Measurements from ENCODE around the gene PRKX.

GRCh38 chrX:3576886-3577501 lies 136.5 kb downstream of the PRKX start:
- TF ChIP-seq ZNF362 (tag by site-specific recombination; IDR thresholded peaks at IDR 0.05) (no peak), ZNF449 (tag by site-specific recombination; IDR thresholded peaks at IDR 0.05) (no peak), CTCF (tag by site-specific recombination; IDR thresholded peaks at IDR 0.05) (no peak), ZBTB44 (tag by site-specific recombination; IDR thresholded peaks at IDR 0.05) (no peak), KLF9 (tag by site-specific recombination; IDR thresholded peaks at IDR 0.05; ENCODE audit: low read depth) (no peak), ZBTB11 (tag by site-specific recombination; conservative IDR thresholded peaks at IDR 0.05; ENCODE audit: low read depth) (no peak), ZNF416 (tag by site-specific recombination; IDR thresholded peaks at IDR 0.05) (no peak), ZNF501 (tag by site-specific recombination; IDR thresholded peaks at IDR 0.05) (no peak)
